Raji (cell line): Measurements from ENCODE around the gene MRPL53.
A peak's percentile ranks its signal among the peaks of the same experiment; 100 is the strongest.

ENCODE experiments used
- POLR2A ChIP-seq: IDR thresholded peaks from 2 replicates; pipeline ENCODE4 v1.6.1; 2011; ENCODE audit warnings: low read depth, low read length, control low read depth; ENCODE audit not compliant: insufficient read depth

MRPL53 gene

GRCh38 chr2:74496997-74497776, 24.7 kb upstream of the MRPL53 start:
- TF ChIP-seq POLR2A, result no peak

GRCh38 chr2:74495440-74495839, 23.0 kb upstream of the MRPL53 start:
- TF ChIP-seq POLR2A, result no peak

- no peak for TF ChIP-seq POLR2A
These were observed 21.1 kb upstream of the MRPL53 start for GRCh38 chr2:74493546-74493945.

DNA sequence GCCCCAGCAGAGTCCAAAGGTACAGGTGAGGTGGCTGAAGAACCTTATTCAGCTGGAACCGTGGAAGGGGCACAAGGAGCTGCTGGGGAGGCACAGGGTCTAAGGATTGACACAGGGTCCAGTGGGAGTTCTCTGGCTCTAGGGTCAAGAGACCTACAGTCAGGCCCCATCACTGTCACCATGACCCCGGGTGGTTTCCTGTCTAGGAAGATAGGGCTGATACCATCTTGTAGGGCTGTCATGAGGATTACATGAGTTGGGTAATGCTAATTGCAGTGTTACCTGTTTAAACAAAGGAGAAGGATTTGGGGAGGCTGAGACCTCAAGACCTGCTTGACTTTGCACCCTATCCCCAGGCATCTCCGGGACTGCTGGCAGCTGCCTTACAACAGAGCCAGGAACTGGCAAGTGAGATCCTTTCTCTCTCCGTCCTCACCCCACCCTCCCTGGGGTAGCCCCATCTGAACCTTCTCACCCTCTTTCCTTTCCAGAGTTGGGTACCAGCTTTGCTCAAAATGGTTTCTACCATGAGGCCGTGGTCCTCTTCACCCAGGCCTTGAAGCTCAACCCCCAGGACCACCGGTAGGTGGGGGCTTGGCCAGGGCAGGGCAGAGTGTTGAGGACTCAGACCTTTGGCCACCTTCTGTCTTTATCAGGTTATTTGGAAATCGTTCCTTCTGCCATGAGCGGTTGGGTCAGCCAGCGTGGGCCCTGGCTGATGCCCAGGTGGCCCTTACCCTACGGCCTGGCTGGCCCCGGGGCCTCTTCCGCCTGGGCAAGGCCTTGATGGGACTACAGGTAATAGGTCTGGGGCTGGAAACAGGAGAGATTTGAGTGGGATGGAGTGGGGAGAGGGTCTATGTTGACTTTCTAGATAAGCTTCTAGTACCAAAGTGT, 19.4 kb upstream of the MRPL53 start:
- TF ChIP-seq POLR2A, result no peak

DNA sequence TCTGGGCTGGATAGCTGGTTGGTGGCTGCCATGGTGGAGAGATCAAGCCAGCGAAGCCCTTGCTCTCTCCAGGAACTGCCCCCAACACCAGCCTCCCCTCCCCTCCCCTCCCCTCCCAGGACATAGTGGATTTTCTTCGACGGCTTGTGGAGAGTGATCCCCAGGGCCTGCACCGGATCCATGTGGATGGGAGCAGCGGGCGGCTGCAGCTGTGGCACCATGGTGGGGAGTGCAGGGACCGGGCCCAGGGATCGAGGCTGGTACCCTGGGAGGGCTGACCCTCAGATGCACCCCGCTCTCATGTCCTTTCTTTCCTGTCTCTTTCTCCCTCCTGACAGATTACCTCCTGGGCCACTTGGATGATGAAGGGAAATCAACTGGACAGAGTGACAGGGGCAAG, 17.4 kb upstream of the MRPL53 start:
- no peak for TF ChIP-seq POLR2A

GRCh38 chr2:74488643-74489481, 16.4 kb upstream of the MRPL53 start:
- no peak for TF ChIP-seq POLR2A

DNA sequence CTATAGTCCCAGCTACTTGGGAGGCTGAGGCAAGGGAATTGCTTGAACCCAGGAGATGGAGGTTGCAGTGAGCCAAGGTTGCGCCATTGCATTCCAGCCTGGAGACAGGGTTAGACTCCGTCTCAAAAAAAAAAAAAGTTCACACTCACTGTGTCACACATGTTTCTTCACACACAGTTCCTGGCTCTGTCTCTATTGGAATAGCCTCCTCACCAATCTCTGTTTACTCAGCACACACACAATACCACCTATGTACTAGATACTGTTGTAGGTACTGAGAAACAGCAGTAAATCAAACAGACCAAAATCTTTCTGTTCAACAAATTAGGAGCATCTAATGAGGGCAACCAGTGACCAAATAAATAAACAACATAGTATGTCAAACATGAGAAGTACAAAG, 13.7 kb upstream of the MRPL53 start:
- TF ChIP-seq POLR2A, result no peak

- peak; percentile 78 for TF ChIP-seq POLR2A
These were observed 10.6 kb upstream of the MRPL53 start, which contains the start of the genes CCDC142 and TTC31 for GRCh38 chr2:74482801-74483674. Gene CCDC142 (minus strand): TSS chr2:74482998. CDS start chr2:74482837, 161 bp downstream. Gene TTC31 (plus strand): TSS chr2:74483081. CDS start chr2:74483096, 15 bp downstream.

- no peak; the same call in 1 of the 2 replicates for TF ChIP-seq POLR2A
These were observed 9.7 kb upstream of the MRPL53 start for GRCh38 chr2:74481961-74482800.

GRCh38 chr2:74481431-74481830, 9.0 kb upstream of the MRPL53 start:
- TF ChIP-seq POLR2A, result no peak

DNA sequence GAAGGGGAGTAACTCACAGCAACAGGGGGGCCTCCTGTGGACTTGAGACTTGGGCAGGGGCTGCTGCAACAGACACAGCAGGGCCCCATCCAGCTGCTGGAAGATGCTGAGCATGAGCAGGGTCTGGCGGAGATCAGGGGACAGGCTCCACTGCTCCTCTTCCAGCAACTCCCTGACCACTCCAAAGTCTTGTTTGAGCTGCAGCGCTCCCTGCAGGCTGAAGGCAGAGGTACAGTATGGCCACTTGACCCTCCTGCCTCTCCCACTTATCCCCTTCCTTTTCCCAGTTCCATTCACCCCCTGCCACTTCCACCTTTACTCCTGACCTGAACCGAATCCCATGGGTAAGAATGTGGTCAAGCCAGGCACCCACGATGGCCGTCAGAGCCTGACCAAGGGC, 2.4 kb upstream of the MRPL53 start:
- no peak for TF ChIP-seq POLR2A

DNA sequence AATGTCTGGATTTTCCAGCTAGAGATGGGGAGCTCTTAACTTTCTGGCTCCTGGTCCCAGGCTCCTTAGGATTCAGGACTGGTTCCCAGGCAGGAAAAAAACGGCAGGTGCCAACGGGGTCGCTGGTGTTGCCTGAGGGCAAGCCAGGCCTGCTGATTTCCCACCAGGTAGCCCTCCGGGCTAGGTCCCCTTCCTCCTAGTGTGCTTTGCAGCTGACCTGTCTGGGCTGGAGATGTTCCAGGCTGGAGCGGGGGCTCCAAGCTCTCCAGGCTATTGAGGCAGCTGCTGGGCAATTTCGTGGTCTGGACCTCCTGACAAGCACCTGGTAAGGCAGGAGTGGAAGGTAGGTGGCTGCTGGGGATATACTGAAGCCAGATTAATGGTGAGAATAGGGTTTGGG, 2.0 kb upstream of the MRPL53 start:
- TF ChIP-seq POLR2A, result no peak

DNA sequence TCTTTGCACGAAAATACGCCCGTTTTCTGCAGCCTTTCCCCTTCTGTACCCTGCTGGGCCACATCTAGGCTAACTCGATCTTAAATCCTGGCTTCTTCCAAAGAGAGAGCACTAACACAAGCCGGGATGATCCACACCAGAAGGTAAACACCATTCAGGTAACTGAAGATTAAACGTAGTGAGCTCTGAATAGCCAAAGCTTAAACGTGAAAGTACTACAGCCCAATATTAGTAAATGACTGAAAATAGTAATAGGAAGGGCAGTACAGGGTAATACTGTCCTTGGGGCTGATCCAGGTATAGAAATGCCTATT, 422 bp upstream of the MRPL53 start:
- TF ChIP-seq POLR2A, result no peak
